Dendritic cell treated with granulocyte-macrophage colony-stimulating factor and Interleukin-4, amounts not matched to agents 40 ng/mL and 50 ng/mL, for 4 days (primary cell): Measurements from ENCODE around the gene PRKAA1.
"Not testable (repeated sequence)": the region's sequence is repeated elsewhere in the genome, so short reads cannot be mapped to it uniquely, and the experiment has no call there.

Experiments
- H3K27ac Mint-ChIP-seq: one replicate; pipeline ENCODE4 v1.8.0; 2022; ENCODE audit warnings: mild to moderate bottlenecking, mixed read lengths
- H3K27me3 Mint-ChIP-seq: one replicate; pipeline ENCODE4 v1.8.0; 2022; ENCODE audit warnings: mild to moderate bottlenecking, mixed read lengths
- H3K36me3 Mint-ChIP-seq: one replicate; pipeline ENCODE4 v1.8.0; 2022; ENCODE audit warnings: low read depth, mixed read lengths
- H3K4me1 Mint-ChIP-seq: one replicate; pipeline ENCODE4 v1.8.0; 2022; ENCODE audit warnings: low read depth, mixed read lengths
- H3K4me3 Mint-ChIP-seq: one replicate; pipeline ENCODE4 v1.8.0; 2022; ENCODE audit warnings: mild to moderate bottlenecking, moderate library complexity, mixed read lengths
- H3K9me3 Mint-ChIP-seq: one replicate; pipeline ENCODE4 v1.8.0; 2022; ENCODE audit warnings: mixed read lengths
- intact Hi-C: fragments of 100-400 bp; cut with micrococcal nuclease; formaldehyde crosslinking; loops from one replicate; pipeline ENCODE4 v1.15.0; 2022

Gene PRKAA1

DNA sequence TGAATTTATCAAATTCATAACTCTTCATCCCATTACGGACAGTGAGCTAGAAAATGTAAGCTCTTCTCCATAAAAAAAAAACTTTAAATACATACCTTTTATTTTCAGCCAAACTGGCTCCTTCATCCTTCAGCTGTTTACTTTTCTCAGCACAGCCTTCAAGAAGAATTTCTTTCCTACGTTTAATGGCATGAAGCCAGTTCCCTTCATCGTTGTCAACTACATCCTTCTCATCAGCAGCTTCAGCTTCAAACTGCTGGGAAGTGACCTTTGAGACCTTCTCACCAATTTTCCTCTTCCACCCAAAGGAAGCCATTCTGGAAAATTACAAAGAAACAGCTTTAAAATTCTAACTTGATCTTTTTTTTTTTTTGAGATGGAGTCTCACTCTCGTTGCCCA is 51.5 kb downstream of the PRKAA1 start:
- Mint-ChIP-seq H3K4me1 (no peaks in the 10 kb centered on the region), H3K4me3 (no peak overlapping the region), H3K27me3 (no peaks in the 10 kb centered on the region), H3K27ac (no peak overlapping the region), H3K36me3 (peaks cover 38% of the 10 kb centered on the region), H3K9me3 (no peaks in the 10 kb centered on the region)
- intact Hi-C loops = no loop called here

DNA sequence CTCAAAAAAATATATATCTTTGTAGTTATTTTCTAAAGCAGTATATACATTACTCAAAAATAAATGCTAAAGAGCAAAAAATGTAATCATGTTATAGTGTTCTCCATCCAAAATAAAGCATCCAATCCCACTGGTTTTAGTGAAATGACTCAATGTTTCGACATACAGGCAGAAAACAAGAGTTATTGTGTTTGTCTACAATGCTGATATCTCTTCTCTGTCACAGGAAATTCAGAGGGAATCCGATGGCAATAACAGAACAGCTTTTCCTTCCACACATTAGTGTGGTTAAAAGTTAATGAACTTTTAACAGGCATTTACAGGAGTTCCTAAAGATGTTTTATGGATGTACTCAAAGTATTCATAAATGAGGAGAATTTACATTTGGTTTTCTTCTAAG is 54.4 kb downstream of the PRKAA1 start:
- no peak overlapping the region for H3K4me3 Mint-ChIP-seq
- H3K9me3 Mint-ChIP-seq = peaks cover 11% of the 10 kb centered on the region
- H3K4me1 Mint-ChIP-seq = no peaks in the 10 kb centered on the region
- peaks cover 54% of the 10 kb centered on the region for H3K36me3 Mint-ChIP-seq
- H3K27me3 Mint-ChIP-seq = no peaks in the 10 kb centered on the region
- no peak overlapping the region for H3K27ac Mint-ChIP-seq
- intact Hi-C loops = no loop called here

DNA sequence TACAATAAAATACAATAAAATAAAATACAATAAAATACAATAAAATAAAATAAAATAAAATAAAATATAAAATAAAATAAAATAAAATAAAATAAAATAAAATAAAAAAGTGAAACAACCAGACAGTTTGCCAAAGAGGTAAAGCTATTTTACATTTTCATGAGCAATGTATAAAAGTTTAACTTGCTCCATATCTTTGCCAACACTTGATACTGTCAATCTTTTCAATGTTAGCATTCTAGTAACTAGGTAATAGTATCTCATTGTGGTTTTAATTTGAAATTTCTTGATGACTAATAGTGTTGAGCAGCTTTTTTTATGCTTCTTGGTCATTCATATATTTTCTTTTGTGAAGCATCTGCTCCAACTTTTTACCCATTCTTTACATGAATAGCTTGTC is 59.7 kb downstream of the PRKAA1 start:
- Mint-ChIP-seq H3K9me3 (peaks cover 11% of the 10 kb centered on the region), H3K27me3 (no peaks in the 10 kb centered on the region), H3K27ac (no peak overlapping the region), H3K4me3 (no peak overlapping the region), H3K4me1 (peaks cover 16% of the 10 kb centered on the region), H3K36me3 (peaks cover 46% of the 10 kb centered on the region)
- intact Hi-C loops = loop anchor here (5.0 kb wide), 1 partner anchor 791 kb away; no protein-coding TSS in a partner anchor

DNA sequence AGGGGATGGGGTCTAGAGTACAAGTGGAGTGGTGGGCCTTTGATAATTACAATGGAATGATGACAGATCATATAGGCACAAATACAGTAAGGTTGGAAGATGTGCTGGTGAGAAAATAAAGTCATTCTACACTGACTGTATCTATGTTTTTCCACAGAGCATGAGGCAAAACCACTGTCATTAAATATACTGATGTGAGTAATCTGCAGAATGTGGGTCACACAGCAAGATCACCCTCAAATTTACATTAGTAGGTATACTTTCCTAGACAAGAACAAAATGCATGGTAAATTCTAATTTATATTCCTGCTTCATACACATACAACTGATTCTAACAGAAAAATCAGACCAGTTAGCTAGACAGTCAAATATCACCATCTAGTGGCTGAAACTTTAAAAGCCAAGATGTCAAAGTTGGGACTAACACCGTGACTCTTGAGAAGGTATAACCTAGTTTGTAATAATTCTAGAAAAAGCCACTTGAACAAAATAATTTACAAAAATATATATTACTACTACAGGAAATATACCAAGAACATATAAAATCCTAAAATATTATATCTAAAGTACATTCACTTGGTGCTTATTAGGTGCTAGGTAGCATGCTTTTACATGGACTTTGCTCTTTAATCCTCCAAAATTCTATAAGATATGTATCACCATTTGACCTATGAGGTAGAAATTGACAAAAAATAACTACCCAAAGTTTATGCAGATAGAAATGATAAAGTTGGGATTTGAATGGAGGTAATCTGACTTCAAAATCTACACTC is 61.9 kb downstream of the PRKAA1 start:
- peaks cover 20% of the 10 kb centered on the region for H3K4me1 Mint-ChIP-seq
- no peaks in the 10 kb centered on the region for H3K27me3 Mint-ChIP-seq
- peaks cover 11% of the 10 kb centered on the region for H3K9me3 Mint-ChIP-seq
- no peak overlapping the region for H3K4me3 Mint-ChIP-seq
- intact Hi-C loops = loop anchor here (1.0 to 5.0 kb wide), 4 partner anchors 47 to 1159 kb away; no protein-coding TSS in a partner anchor
- no peak overlapping the region for H3K27ac Mint-ChIP-seq
- H3K36me3 Mint-ChIP-seq = peaks cover 32% of the 10 kb centered on the region

DNA sequence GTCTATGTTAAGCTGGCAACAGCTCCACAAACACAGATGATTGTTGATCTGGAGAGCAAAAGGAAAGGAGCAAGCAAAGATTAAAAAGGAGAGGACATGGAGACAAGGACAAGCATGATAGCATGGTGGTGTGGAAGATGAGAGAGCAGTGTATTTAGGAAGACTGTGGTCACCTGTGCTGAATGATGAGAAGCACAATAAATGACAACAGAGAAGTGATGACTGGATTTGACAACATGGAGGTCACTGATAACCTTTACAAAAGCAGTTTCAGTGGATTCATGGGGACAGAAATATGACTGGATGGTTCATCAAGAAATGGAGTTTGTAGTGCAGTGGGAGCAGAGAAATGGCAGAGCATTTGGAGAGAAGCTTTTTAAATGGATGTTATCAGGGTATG is 62.6 kb downstream of the PRKAA1 start:
- H3K27me3 Mint-ChIP-seq = no peaks in the 10 kb centered on the region
- no peak overlapping the region for H3K27ac Mint-ChIP-seq
- peaks cover 26% of the 10 kb centered on the region for H3K36me3 Mint-ChIP-seq
- intact Hi-C loops = loop anchor here (1.0 to 5.0 kb wide), 4 partner anchors 47 to 1159 kb away; no protein-coding TSS in a partner anchor
- H3K4me3 Mint-ChIP-seq = no peak overlapping the region
- H3K9me3 Mint-ChIP-seq = peaks cover 4% of the 10 kb centered on the region
- H3K4me1 Mint-ChIP-seq = peaks cover 22% of the 10 kb centered on the region

DNA sequence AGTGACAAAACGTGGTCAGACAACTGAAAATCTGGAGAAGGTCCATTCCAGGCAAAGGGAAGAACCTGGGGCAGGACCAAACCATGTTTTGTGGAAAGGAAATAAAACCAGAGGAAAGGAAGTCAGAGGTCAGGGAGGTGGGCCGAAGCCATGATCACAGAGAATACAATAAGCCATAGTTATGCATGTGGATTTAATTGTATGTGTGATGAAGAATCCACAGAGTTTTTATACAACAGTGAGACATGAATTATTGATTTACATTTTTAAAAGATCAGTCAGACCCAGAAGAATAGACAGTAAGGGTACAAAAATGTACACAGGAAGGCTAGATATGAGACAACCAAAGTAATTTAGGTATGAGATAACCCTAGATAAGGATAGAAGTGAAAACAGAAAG is 63.2 kb downstream of the PRKAA1 start:
- intact Hi-C loops = loop anchor here (5.0 kb wide), 1 partner anchor 788 kb away; no protein-coding TSS in a partner anchor
- Mint-ChIP-seq H3K27me3 (no peaks in the 10 kb centered on the region), H3K27ac (no peak overlapping the region), H3K9me3 (no peaks in the 10 kb centered on the region), H3K4me3 (no peak overlapping the region), H3K4me1 (peaks cover 22% of the 10 kb centered on the region), H3K36me3 (peaks cover 22% of the 10 kb centered on the region)

DNA sequence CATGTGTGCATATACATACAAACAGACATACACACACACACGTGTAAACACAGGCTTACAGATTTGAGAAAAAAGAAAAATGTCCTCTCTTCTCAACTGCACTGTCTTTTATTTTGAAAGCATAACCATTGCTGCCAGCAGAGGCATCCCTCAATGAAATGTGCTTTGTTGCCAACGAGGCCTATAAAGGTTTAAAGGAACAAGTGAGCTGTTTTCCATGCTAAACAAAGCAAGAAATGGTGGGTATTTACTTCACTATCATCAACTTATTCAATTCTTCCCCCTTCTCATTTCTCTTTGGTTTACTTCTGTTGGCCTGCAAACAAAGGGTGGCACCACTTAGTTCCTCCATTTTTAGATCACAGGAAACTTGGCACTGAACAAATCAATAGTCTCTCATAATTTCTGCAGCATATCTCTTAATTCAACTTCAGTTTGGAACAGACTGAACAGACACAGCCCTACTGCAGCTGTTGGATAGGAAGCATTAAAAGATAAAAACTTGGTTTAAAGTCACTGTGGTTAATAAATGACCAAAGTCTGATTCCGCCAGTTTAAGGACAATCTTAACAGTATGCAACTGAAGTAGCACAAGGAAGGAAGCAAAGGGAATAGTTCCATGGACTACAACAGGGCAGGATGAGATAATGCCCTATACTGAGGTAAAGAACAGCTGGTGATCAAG is 64.2 kb downstream of the PRKAA1 start:
- H3K36me3 Mint-ChIP-seq = peaks cover 16% of the 10 kb centered on the region
- H3K9me3 Mint-ChIP-seq = no peaks in the 10 kb centered on the region
- no peaks in the 10 kb centered on the region for H3K27me3 Mint-ChIP-seq
- H3K4me3 Mint-ChIP-seq = no peak overlapping the region
- H3K4me1 Mint-ChIP-seq = peaks cover 22% of the 10 kb centered on the region
- intact Hi-C loops = no loop called here
- no peak overlapping the region for H3K27ac Mint-ChIP-seq

DNA sequence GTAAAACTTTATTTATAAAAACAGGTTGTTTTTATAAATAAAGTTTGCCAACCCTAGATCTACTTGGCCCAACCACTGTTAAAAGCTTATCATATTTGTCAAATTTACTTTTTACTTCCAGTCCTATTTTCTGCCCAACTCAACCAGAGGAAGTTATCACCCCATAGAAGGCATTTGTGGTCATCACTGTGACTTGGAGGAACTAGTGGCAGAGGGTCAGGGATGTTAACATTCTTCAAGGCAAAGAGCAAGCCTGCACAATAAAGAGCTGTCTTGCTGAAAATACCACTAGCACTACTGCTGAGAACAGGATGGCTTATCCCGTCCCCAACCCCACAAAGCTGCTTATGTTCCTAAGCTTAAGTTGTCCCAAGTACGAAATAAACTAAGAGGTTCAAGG is 64.7 kb downstream of the PRKAA1 start:
- no peaks in the 10 kb centered on the region for H3K27me3 Mint-ChIP-seq
- peaks cover 22% of the 10 kb centered on the region for H3K4me1 Mint-ChIP-seq
- H3K27ac Mint-ChIP-seq = no peak overlapping the region
- intact Hi-C loops = no loop called here
- H3K9me3 Mint-ChIP-seq = no peaks in the 10 kb centered on the region
- no peak overlapping the region for H3K4me3 Mint-ChIP-seq
- peaks cover 16% of the 10 kb centered on the region for H3K36me3 Mint-ChIP-seq

DNA sequence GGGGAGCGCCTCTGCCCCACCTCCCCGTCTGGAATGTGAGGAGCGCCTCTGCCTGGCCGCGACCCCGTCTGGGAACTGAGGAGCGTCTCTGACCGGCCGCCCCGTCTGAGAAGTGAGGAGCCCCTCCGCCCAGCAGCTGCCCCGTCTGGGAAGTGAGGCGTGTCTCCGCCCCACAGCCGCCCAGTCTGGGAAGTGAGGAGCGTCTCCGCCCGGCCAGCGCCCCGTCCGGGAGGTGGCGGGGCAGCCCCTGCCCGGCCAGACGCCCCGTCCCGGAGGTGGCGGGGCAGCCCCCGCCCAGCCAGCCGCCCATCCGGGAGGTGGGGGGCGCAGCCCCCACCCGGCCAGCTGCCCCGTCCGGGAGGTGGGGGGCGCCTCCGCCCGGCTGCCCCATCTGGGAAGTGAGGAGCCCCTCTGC is 75.7 kb downstream of the PRKAA1 start:
- H3K27ac Mint-ChIP-seq, H3K4me3 Mint-ChIP-seq, intact Hi-C loops, H3K27me3 Mint-ChIP-seq, H3K4me1 Mint-ChIP-seq: not testable (repeated sequence)
- H3K36me3 Mint-ChIP-seq = peaks cover 75% of the 10 kb centered on the region
- peaks cover 13% of the 10 kb centered on the region for H3K9me3 Mint-ChIP-seq

DNA sequence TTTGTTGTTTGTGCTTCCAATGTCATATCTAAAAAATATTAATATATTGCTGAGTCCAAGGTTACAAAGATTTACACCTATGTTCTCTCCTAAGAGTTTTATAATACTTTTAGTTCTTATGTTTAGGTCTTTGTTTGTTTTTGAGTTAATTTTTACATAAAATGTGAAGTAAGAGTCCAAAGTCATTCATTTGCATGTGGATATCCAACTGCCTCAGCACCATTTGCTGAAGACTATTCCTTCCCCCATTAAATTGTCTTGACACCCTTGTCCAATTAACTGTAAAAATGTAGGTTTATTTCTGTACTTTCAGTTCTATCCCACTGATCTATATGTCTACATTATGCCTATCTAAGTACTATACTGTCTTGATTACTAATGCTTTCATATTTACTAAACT is 78.1 kb downstream of the PRKAA1 start:
- no peak overlapping the region for H3K4me3 Mint-ChIP-seq
- no peak overlapping the region for H3K27ac Mint-ChIP-seq
- H3K27me3 Mint-ChIP-seq = no peaks in the 10 kb centered on the region
- peaks cover 72% of the 10 kb centered on the region for H3K36me3 Mint-ChIP-seq
- intact Hi-C loops = no loop called here
- H3K4me1 Mint-ChIP-seq = no peaks in the 10 kb centered on the region
- peaks cover 13% of the 10 kb centered on the region for H3K9me3 Mint-ChIP-seq

DNA sequence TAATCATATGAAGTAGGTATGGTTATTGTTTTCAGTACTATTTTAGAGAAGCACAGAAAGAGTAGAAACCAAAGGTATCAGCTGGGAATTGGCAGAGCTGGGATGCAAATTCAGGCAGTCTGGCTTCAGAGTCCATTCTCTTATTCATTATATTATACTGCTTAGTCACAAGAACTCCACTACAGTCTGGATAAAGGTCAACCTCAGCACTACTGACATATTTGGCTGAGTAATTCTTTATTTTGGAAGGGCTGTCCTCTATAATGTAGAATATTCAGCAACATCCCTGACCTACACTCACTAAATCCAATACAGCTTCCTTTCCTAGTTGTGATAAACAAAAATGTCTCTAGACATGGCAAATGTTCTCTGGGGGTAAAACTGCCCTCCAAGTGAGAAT is 80.9 kb downstream of the PRKAA1 start:
- Mint-ChIP-seq H3K27me3 (no peaks in the 10 kb centered on the region), H3K36me3 (peaks cover 44% of the 10 kb centered on the region), H3K9me3 (peaks cover 13% of the 10 kb centered on the region), H3K4me3 (no peak overlapping the region), H3K4me1 (no peaks in the 10 kb centered on the region), H3K27ac (no peak overlapping the region)
- intact Hi-C loops = no loop called here

DNA sequence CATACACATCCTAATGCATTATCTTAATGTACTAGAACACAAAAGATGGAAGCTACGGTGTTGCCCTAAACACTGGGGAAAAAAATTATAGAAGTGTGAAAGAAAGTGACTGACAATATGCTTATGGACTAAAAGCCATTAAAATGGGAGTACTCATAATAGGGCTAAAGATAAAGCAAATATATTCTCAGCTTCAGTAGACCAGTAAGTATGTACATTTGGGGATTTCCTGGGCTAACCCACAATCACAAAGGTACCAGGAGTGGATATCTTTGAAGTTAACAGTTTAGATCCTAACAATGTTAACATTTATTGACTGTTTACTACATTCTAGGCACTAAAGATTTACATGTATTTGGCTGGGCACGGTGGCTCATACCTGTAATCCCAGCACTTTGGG is 81.6 kb downstream of the PRKAA1 start:
- Mint-ChIP-seq H3K36me3 (peaks cover 38% of the 10 kb centered on the region), H3K27me3 (no peaks in the 10 kb centered on the region), H3K4me3 (no peak overlapping the region), H3K9me3 (peaks cover 9% of the 10 kb centered on the region), H3K27ac (no peak overlapping the region), H3K4me1 (no peaks in the 10 kb centered on the region)
- intact Hi-C loops = no loop called here

DNA sequence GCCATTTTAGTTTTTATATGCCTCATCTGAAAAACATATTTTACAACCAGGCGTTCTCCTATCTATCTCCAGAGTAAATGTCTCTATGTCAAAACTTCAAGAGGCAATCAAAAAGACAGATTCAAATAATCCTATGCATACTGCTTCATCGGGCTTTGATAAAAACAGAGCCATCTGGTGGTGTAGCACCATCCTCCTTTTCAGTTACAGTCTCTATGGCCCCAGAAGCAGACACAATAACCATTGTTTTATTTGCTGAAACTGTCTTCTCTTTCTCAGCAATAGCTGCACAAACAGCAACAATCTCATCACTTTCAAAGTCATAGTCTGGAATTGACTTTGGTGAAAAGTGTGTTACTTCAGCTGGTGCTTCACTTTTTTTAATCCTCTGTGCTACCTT is 82.2 kb downstream of the PRKAA1 start:
- no peaks in the 10 kb centered on the region for H3K27me3 Mint-ChIP-seq
- H3K27ac Mint-ChIP-seq = no peak overlapping the region
- peaks cover 4% of the 10 kb centered on the region for H3K9me3 Mint-ChIP-seq
- H3K36me3 Mint-ChIP-seq = peaks cover 32% of the 10 kb centered on the region
- no peak overlapping the region for H3K4me3 Mint-ChIP-seq
- no peaks in the 10 kb centered on the region for H3K4me1 Mint-ChIP-seq
- intact Hi-C loops = no loop called here

DNA sequence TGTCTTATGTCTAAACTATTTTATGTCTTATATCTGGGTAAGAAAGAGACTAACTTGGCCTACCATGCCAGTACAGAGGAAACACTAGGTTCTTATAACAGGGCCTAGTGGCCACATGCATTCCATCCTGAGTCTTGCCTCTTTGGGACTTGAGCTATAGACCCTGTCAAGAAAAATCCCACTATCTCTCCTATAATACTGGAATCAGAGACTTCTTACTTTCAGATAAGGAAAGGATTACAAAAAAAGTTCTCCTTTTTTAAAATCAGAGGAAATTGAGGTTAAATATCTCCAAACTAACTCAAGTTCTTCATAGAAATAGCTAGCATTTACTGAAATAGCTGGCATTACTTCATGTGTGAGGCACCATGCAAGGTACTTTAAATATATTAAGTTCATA is 84.2 kb downstream of the PRKAA1 start:
- Mint-ChIP-seq H3K4me3 (no peak overlapping the region), H3K27ac (no peak overlapping the region), H3K36me3 (peaks cover 32% of the 10 kb centered on the region), H3K27me3 (no peaks in the 10 kb centered on the region), H3K9me3 (no peaks in the 10 kb centered on the region), H3K4me1 (no peaks in the 10 kb centered on the region)
- intact Hi-C loops = no loop called here
